ENCODE data around the gene ZNF83. TPM values are rescaled to one million over a fixed set of nuclear protein-coding genes. Genes with fewer than 3 reads are reported as not detected.

Gene ZNF83
- total and polyA plus RNA-seq, 2 of the 4 experiments (the other 2 are of a cell fraction), result 32.9 to 36.9 TPM

- TF ChIP-seq NFE2L2 (IDR thresholded peaks at IDR 0.05; ENCODE audit: low read depth, low read length) (no peak), MAFK (IDR thresholded peaks at IDR 0.05; ENCODE audit: low read depth, low read length) (no peak), MAZ (IDR thresholded peaks at IDR 0.05; ENCODE audit: borderline replicate concordance, low read depth, low read length) (no peak), ELK1 (IDR thresholded peaks at IDR 0.05; ENCODE audit: borderline replicate concordance, low read depth, low read length) (no peak), POLR2A (IDR thresholded peaks at IDR 0.05; ENCODE audit: low read depth, low read length) (no peak), SMC3 (IDR thresholded peaks at IDR 0.05; ENCODE audit: low read depth, low read length) (no peak), MXI1 (IDR thresholded peaks at IDR 0.05; ENCODE audit: borderline replicate concordance, low read depth, low read length) (no peak), BHLHE40 (IDR thresholded peaks at IDR 0.05; ENCODE audit: low read depth, low read length) (no peak), RCOR1 (IDR thresholded peaks at IDR 0.05; ENCODE audit: insufficient replicate concordance, low read length) (no peak), CHD1 (IDR thresholded peaks at IDR 0.05; ENCODE audit: low read depth, low read length) (no peak)
- no peak overlapping the region for H2AFZ ChIP-seq (replicated peaks; ENCODE audit: low read length, poor library complexity)
- peaks cover 8% of the 10 kb centered on the region for H3K9me3 ChIP-seq (ENCODE audit: control insufficient read depth, insufficient read depth, low read length)
- CTCF ChIA-PET, result no interaction called here
- no peak overlapping the region for H2AK9ac ChIP-seq (replicated peaks; ENCODE audit: low read depth, low read length, poor library complexity)
- ATAC-seq (ENCODE audit: low read depth) (no peak), DNase-seq (no peak)
- intact Hi-C loops (cut with micrococcal nuclease) (no loop called here), in situ Hi-C loops (cut with MboI; ENCODE audit: low sequenced_read_pairs) (no loop called here), dilution Hi-C loops (cut with HindIII; ENCODE audit: low sequenced_read_pairs, unreplicated experiment) (no loop called here)
- no peak overlapping the region for H2BK15ac ChIP-seq (ENCODE audit: low read depth, low read length)
- H3K4me3 ChIP-seq (ENCODE audit: insufficient read depth, low read depth, low read length), result no peak overlapping the region
- H3K27me3 ChIP-seq (ENCODE audit: control insufficient read depth, insufficient read depth, low read length), result no peaks in the 10 kb centered on the region
- H2BK20ac ChIP-seq (ENCODE audit: low read depth, low read length), result no peak overlapping the region
- no peak overlapping the region for H3K23ac ChIP-seq (ENCODE audit: low read depth, low read length)
- H3K56ac ChIP-seq (ENCODE audit: extremely low read depth, insufficient read depth, low read length), result no peak overlapping the region
- H3K36me3 ChIP-seq (ENCODE audit: control insufficient read depth, insufficient read depth, low read length), result peaks cover 32% of the 10 kb centered on the region
- H3K4me2 ChIP-seq (ENCODE audit: low read depth, low read length), result no peak overlapping the region
- no peak overlapping the region for H4K8ac ChIP-seq (ENCODE audit: low read depth in 2 of 2, low read length in 2 of 2)
- no peaks in the 10 kb centered on the region for H4K20me1 ChIP-seq (ENCODE audit: insufficient read depth, low read length)
- no peaks in the 10 kb centered on the region for H3K4me1 ChIP-seq (ENCODE audit: control insufficient read depth, insufficient read depth, low read length)
- no peak overlapping the region for H3K18ac ChIP-seq (ENCODE audit: low read depth, low read length)
- no peak overlapping the region for H3K4ac ChIP-seq (ENCODE audit: low read depth, low read length)
- peaks cover 6 to 9% of the 10 kb centered on the region in 2 experiments; a peak in 2 of 4 replicates for H3K79me1 ChIP-seq (ENCODE audit: low read depth in 1 of 2, low read length in 2 of 2)
- H2AK5ac ChIP-seq (ENCODE audit: low read depth, low read length), result no peak overlapping the region
- 93% methylated on average over 3 of the region's 3 CpGs; no CpG with 5 or more reads in 1 of the 2 experiments for WGBS, 2 experiments (ENCODE audit: extremely low coverage in 2 of 2, insufficient read length in 1 of 2)
- BruUV-seq (replicated peaks), result no TSS peak
- H2BK5ac ChIP-seq (ENCODE audit: low read depth, low read length, poor library complexity, severe bottlenecking), result no peak overlapping the region
- H3K9me1 ChIP-seq (ENCODE audit: insufficient read depth, low read length), result no peaks in the 10 kb centered on the region
- H4K91ac ChIP-seq (ENCODE audit: insufficient read depth, low read depth, low read length), result no peak overlapping the region
- no peak overlapping the region for H2BK120ac ChIP-seq (ENCODE audit: low read depth, low read length)
- no peak overlapping the region for H4K5ac ChIP-seq (ENCODE audit: low read depth, low read length)
- no peak overlapping the region for H3K14ac ChIP-seq (replicated peaks; ENCODE audit: low read depth, low read length)
- POLR2A ChIA-PET (ENCODE audit: unreplicated experiment), result no interaction called here
- no peak overlapping the region for H3K27ac ChIP-seq (ENCODE audit: insufficient read depth, low read length)
- no peak overlapping the region for H3K9ac ChIP-seq (ENCODE audit: low read depth, low read length)
These were observed 16.8 kb downstream of the ZNF83 start for GRCh38 chr19:52621376-52621775.
